Urothelium cell line (cell line): ENCODE data around the gene RIPOR2.
"Not testable (repeated sequence)": the region's sequence is repeated elsewhere in the genome, so short reads cannot be mapped to it uniquely, and the experiment has no call there.

Experiments used
- DNase-seq: peaks from one replicate; pipeline ENCODE4 v3.0.0; 2011; ENCODE audit warnings: low spot score, mixed read lengths
- FAIRE-seq: peaks from 2 replicates; lab custom pipeline; 2011; peaks lifted over from hg19 to GRCh38; lab: Jason Lieb, UNC

The RIPOR2 gene

GRCh38 chr6:24959319-24959718 lies 23.6 kb upstream of the RIPOR2 start:
- no peak for DNase-seq
- no peak for FAIRE-seq

GRCh38 chr6:24957199-24957598 lies 21.4 kb upstream of the RIPOR2 start:
- no peak for FAIRE-seq
- DNase-seq = no peak

GRCh38 chr6:24953726-24954125 lies 18.0 kb upstream of the RIPOR2 start:
- FAIRE-seq (no peak), DNase-seq (no peak)

- DNase-seq (no peak), FAIRE-seq (no peak)
These were observed 16.1 kb upstream of the RIPOR2 start for GRCh38 chr6:24951811-24952299.

GRCh38 chr6:24950218-24950941 lies 14.6 kb upstream of the RIPOR2 start:
- no peak for FAIRE-seq
- no peak for DNase-seq

- DNase-seq (no peak), FAIRE-seq (no peak)
These were observed 13.3 kb upstream of the RIPOR2 start for GRCh38 chr6:24949020-24949569.

GRCh38 chr6:24948261-24948660 lies 12.5 kb upstream of the RIPOR2 start:
- not testable (repeated sequence) for DNase-seq, FAIRE-seq

- DNase-seq = no peak
- no peak for FAIRE-seq
These were observed 11.9 kb upstream of the RIPOR2 start for GRCh38 chr6:24947636-24948035.

GRCh38 chr6:24945054-24945453 lies 9.3 kb upstream of the RIPOR2 start:
- no peak for FAIRE-seq
- DNase-seq = no peak

- FAIRE-seq (no peak), DNase-seq (no peak)
These were observed 8.0 kb upstream of the RIPOR2 start for GRCh38 chr6:24943774-24944173.

- DNase-seq = no peak
These were observed 4.7 kb upstream of the RIPOR2 start for GRCh38 chr6:24940311-24940917.

GRCh38 chr6:24936641-24937317 lies 1.0 kb upstream of the RIPOR2 start:
- DNase-seq = no peak
- FAIRE-seq = no peak

More at GRCh38 chr6:24940311-24940917, 4.7 kb upstream of the RIPOR2 start:
- FAIRE-seq = no peak

GRCh38 chr6:24933868-24934401 lies 1.8 kb downstream of the RIPOR2 start:
- DNase-seq (no peak), FAIRE-seq (no peak)

GRCh38 chr6:24933266-24933665 lies 2.5 kb downstream of the RIPOR2 start:
- FAIRE-seq = no peak
- no peak for DNase-seq

GRCh38 chr6:24932832-24933231 lies 2.9 kb downstream of the RIPOR2 start:
- FAIRE-seq = no peak
- no peak for DNase-seq

- DNase-seq = no peak
These were observed 3.8 kb downstream of the RIPOR2 start for GRCh38 chr6:24931718-24932691.

GRCh38 chr6:24931296-24931695 lies 4.5 kb downstream of the RIPOR2 start:
- DNase-seq (no peak), FAIRE-seq (no peak)

More at GRCh38 chr6:24931718-24932691, 3.8 kb downstream of the RIPOR2 start:
- no peak for FAIRE-seq

GRCh38 chr6:24930431-24930871 lies 5.3 kb downstream of the RIPOR2 start:
- DNase-seq (no peak), FAIRE-seq (no peak)

GRCh38 chr6:24929242-24929641 lies 6.5 kb downstream of the RIPOR2 start:
- FAIRE-seq (no peak), DNase-seq (no peak)
